Measurements from ENCODE around the gene CDKL2. TPM values are rescaled to one million over a fixed set of nuclear protein-coding genes. Genes with fewer than 3 reads are reported as not detected.

Gene CDKL2
- total and polyA plus RNA-seq, 2 of the 8 experiments (the other 6 are each of a cell fraction or from before 2014, with no cell fraction given) = 1.4 to 2.1 TPM

DNA sequence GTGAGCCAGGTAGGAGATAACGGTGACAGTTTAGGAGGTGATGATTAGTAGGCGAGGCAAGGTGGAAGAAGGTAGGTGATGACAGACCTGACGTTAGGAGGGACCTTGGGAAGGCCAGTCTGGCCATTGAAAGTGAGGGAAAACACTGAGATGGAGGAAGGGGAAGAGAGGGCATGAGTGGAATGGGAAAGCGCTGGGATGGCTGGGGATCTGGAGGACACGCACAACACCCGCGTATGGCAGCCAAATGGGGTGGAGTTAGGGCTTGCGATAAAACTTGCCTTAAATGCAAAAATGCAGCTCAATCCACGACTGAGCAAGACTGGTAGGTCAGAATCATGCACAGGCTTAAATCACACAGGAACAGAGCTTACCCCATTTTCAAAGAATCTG, 605 bp upstream of the CDKL2 start:
- H2BK15ac ChIP-seq (ENCODE audit: low read length) = no peak overlapping the region; the same call in 1 of the 2 replicates
- H3K27me3 ChIP-seq (replicated peaks in 1 of 4; ENCODE audit: control insufficient read depth in 3 of 4, extremely low read depth in 1 of 4, insufficient read depth in 3 of 4, low read length in 3 of 4) = no peaks in the 10 kb centered on the region
- no peak overlapping the region for H3K27ac ChIP-seq (ENCODE audit: low read depth, low read length)
- no peaks in the 10 kb centered on the region for H3K36me3 ChIP-seq (ENCODE audit: control insufficient read depth in 2 of 4, insufficient read depth in 4 of 4, low read length in 3 of 4)
- peak overlapping the region; percentile 86 to 92 for H3K4me2 ChIP-seq (ENCODE audit: insufficient read depth in 1 of 2, low read depth in 2 of 2, low read length in 2 of 2)
- CTCF ChIA-PET (ENCODE audit: partially characterized antibody) = interaction anchor here (1.2 kb wide), 1 partner anchor 93 kb away, joined by 3 read pairs; no protein-coding TSS in a partner anchor
- no peak overlapping the region for H2AK5ac ChIP-seq (ENCODE audit: low read depth, low read length)
- no peak overlapping the region for H4K8ac ChIP-seq (ENCODE audit: extremely low read depth, insufficient read depth, low read length)
- H3K4me3 ChIP-seq (ENCODE audit: extremely low read depth in 1 of 4, insufficient read depth in 2 of 4, low read depth in 3 of 4, low read length in 4 of 4) = peak overlapping the region; percentile 78 to 84 (median 84)
- DNase-seq (ENCODE audit: low read depth in 1 of 2, low spot score in 2 of 2) (no peak), FAIRE-seq (no peak)
- POLR2A ChIA-PET (ENCODE audit: partially characterized antibody) = interaction anchor here (1.2 to 1.8 kb wide), 3 partner anchors 9 to 93 kb away, joined by 3 to 6 read pairs (median 3); partner anchors contain the start of gene USO1
- H4K20me1 ChIP-seq (replicated peaks in 1 of 2; ENCODE audit: control insufficient read depth in 1 of 2, insufficient read depth in 2 of 2, low read length in 2 of 2) = no peaks in the 10 kb centered on the region
- H2BK20ac ChIP-seq (ENCODE audit: low read length) = no peak overlapping the region
- H3K4ac ChIP-seq (replicated peaks; ENCODE audit: insufficient read length, low read depth, low read length) = no peak overlapping the region
- no peaks in the 10 kb centered on the region for H3K9me3 ChIP-seq (ENCODE audit: insufficient read depth in 2 of 2, low read depth in 1 of 2, low read length in 1 of 2)
- no peak overlapping the region for H2BK12ac ChIP-seq (ENCODE audit: low read depth, low read length)
- H3K23ac ChIP-seq (ENCODE audit: insufficient read length) = no peak overlapping the region
- peak overlapping the region in 2 of 4 experiments; percentile 35 to 48; a peak in 2 of 7 replicates for H3K9ac ChIP-seq (replicated peaks in 1 of 4; ENCODE audit: extremely low read depth in 1 of 4, low read depth in 3 of 4, low read length in 3 of 4)
- H2BK5ac ChIP-seq (ENCODE audit: low read depth, low read length) = no peak overlapping the region
- 21% methylated on average over 9 of the region's 9 CpGs; no CpG with 5 or more reads in 1 of the 2 experiments for WGBS, 2 experiments (ENCODE audit: extremely low coverage in 1 of 2, insufficient coverage in 1 of 2, insufficient read length in 1 of 2, insufficient replicate concordance in 2 of 2, low coverage in 1 of 2, low lambda C conversion rate in 2 of 2, missing lambda C conversion rate in 1 of 2)
- H3K4me1 ChIP-seq (replicated peaks in 1 of 4; ENCODE audit: control insufficient read depth in 3 of 4, insufficient read depth in 4 of 4, low read length in 3 of 4) = peaks cover 0 to 6% (median 2%) of the 10 kb centered on the region in 4 experiments; a peak in 4 of 7 replicates
- no peak overlapping the region for H4K91ac ChIP-seq (replicated peaks; ENCODE audit: insufficient read length, low read length)
- H4K5ac ChIP-seq (ENCODE audit: insufficient read length, low read depth, low read length) = no peak overlapping the region
- no peak overlapping the region for H3K56ac ChIP-seq (replicated peaks; ENCODE audit: insufficient read length, low read depth, low read length)
- TF ChIP-seq, protein P1, sequence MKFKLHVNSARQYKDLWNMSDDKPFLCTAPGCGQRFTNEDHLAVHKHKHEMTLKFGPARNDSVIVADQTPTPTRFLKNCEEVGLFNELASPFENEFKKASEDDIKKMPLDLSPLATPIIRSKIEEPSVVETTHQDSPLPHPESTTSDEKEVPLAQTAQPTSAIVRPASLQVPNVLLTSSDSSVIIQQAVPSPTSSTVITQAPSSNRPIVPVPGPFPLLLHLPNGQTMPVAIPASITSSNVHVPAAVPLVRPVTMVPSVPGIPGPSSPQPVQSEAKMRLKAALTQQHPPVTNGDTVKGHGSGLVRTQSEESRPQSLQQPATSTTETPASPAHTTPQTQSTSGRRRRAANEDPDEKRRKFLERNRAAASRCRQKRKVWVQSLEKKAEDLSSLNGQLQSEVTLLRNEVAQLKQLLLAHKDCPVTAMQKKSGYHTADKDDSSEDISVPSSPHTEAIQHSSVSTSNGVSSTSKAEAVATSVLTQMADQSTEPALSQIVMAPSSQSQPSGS (IDR thresholded peaks at IDR 0.05; ENCODE audit: low read length) = no peak
- peak; percentile 15 for TF ChIP-seq ASH2L (IDR thresholded peaks at IDR 0.05; ENCODE audit: low read length)
- H3K79me2 ChIP-seq (ENCODE audit: control insufficient read depth in 1 of 2, insufficient read depth in 2 of 2, low read length in 2 of 2) = no peaks in the 10 kb centered on the region
- H3K18ac ChIP-seq (ENCODE audit: extremely low read depth, low read length) = no peak overlapping the region
- peaks cover 10% of the 10 kb centered on the region for H3K23me2 ChIP-seq (ENCODE audit: low read depth, low read length)
- no peak overlapping the region for H2BK120ac ChIP-seq (replicated peaks; ENCODE audit: low read depth, low read length)
- H2AFZ ChIP-seq (ENCODE audit: low read length) = peak overlapping the region; percentile 97
- no peaks in the 10 kb centered on the region for H3K79me1 ChIP-seq (ENCODE audit: low read depth, low read length)
- H3K14ac ChIP-seq (ENCODE audit: insufficient read length) = no peak overlapping the region

Measured in H1 (cell line).